HEK293 (cell line): ENCODE results near the gene SLC9A9.

Experiments used
- CTCF ChIA-PET: fragments of 350-600 bp; formaldehyde crosslinking; extraction: SDS; loops from one replicate; lab custom pipeline; 2021; ENCODE audit warnings: antibody characterized with exemption; lab: Yijun Ruan, JAX
- POLR2A ChIA-PET: fragments of 300-600 bp; formaldehyde crosslinking; extraction: SDS; loops from one replicate; lab custom pipeline; 2020; ENCODE audit warnings: antibody characterized with exemption, inconsistent platforms; lab: Yijun Ruan, JAX
- H3K27ac ChIP-seq: fragments of 200-500 bp; sonication (Bioruptor generic); 2 replicates; pipeline ENCODE4 v1.5.1; 2014; ENCODE audit warnings: low read depth, low read length, control low read depth, inconsistent platforms; ENCODE audit errors: extremely low read depth
- H3K36me3 ChIP-seq, 2 experiments: fragments of 200-500 bp in 1 of 2; sonication (Bioruptor generic) in 1 of 2; 1 replicate in 1 of 2; 2 replicates in 1 of 2; pipeline ENCODE4 v1.5.1; 2014 to 2017; ENCODE audit warnings: inconsistent platforms in 2 of 2, low read length in 2 of 2; ENCODE audit not compliant: control insufficient read depth in 2 of 2, insufficient read depth in 1 of 2
- H3K4me1 ChIP-seq: fragments of 200-500 bp; sonication (Bioruptor generic); 2 replicates; pipeline ENCODE4 v1.5.1; 2014; ENCODE audit warnings: mild to moderate bottlenecking, low read length, inconsistent platforms; ENCODE audit not compliant: control insufficient read depth, insufficient read depth
- H3K4me3 ChIP-seq: 2 replicates; pipeline ENCODE4 v1.5.1; 2011; ENCODE audit warnings: low read depth, mild to moderate bottlenecking, control low read depth, low read length, moderate library complexity
- H3K9me3 ChIP-seq: fragments of 200-500 bp; sonication (Bioruptor generic); 2 replicates; pipeline ENCODE4 v1.5.1; 2014; ENCODE audit warnings: low read depth, low read length, inconsistent platforms; ENCODE audit not compliant: control insufficient read depth, insufficient read depth
- BCL11B ChIP-seq: fragments of 450-650 bp; formaldehyde crosslinking; IDR thresholded peaks from 2 replicates; pipeline ENCODE4 v1.5.1; 2016; ENCODE audit warnings: low read depth, missing biosample characterization, missing genetic modification characterization
- KLF9 ChIP-seq: fragments of 450-650 bp; formaldehyde crosslinking; IDR thresholded peaks from 2 replicates; pipeline ENCODE4 v1.5.1; 2016; ENCODE audit warnings: missing biosample characterization, missing genetic modification characterization, low read depth
- OVOL3 ChIP-seq: fragments of 450-650 bp; formaldehyde crosslinking; IDR thresholded peaks from 2 replicates; pipeline ENCODE4 v1.5.1; 2016; ENCODE audit warnings: missing biosample characterization, missing genetic modification characterization
- PRDM1 ChIP-seq: fragments of 450-650 bp; formaldehyde crosslinking; IDR thresholded peaks from 2 replicates; pipeline ENCODE4; 2016; ENCODE audit warnings: missing biosample characterization, missing genetic modification characterization
- SETDB1 ChIP-seq: IDR thresholded peaks from one replicate; pipeline ENCODE4 v1.6.1; 2017; ENCODE audit warnings: mild to moderate bottlenecking, low read length, moderate library complexity, mixed read lengths; ENCODE audit not compliant: insufficient read length
- SP2 ChIP-seq: fragments of 450-650 bp; formaldehyde crosslinking; IDR thresholded peaks from 2 replicates; pipeline ENCODE4 v1.5.1; 2016; ENCODE audit warnings: missing biosample characterization, missing genetic modification characterization
- WT1 ChIP-seq: fragments of 450-650 bp; formaldehyde crosslinking; IDR thresholded peaks from 2 replicates; pipeline ENCODE4 v1.5.1; 2016; ENCODE audit warnings: missing biosample characterization, missing genetic modification characterization
- ZBTB48 ChIP-seq: fragments of 450-650 bp; formaldehyde crosslinking; IDR thresholded peaks from 2 replicates; pipeline ENCODE4 v1.5.1; 2016; ENCODE audit warnings: missing biosample characterization, missing genetic modification characterization
- ZNF121 ChIP-seq: fragments of 450-650 bp; formaldehyde crosslinking; IDR thresholded peaks from 2 replicates; pipeline ENCODE4 v1.5.1; 2016; ENCODE audit warnings: missing biosample characterization, missing genetic modification characterization
- ZNF138 ChIP-seq: fragments of 450-650 bp; formaldehyde crosslinking; IDR thresholded peaks from 2 replicates; pipeline ENCODE4 v1.5.1; 2016; ENCODE audit warnings: missing biosample characterization, missing genetic modification characterization, borderline replicate concordance
- ZNF2 ChIP-seq: fragments of 450-650 bp; formaldehyde crosslinking; IDR thresholded peaks from 2 replicates; pipeline ENCODE4 v1.5.1; 2016; ENCODE audit warnings: missing biosample characterization, missing genetic modification characterization
- ZNF223 ChIP-seq: fragments of 450-650 bp; formaldehyde crosslinking; IDR thresholded peaks from 2 replicates; pipeline ENCODE4 v1.5.1; 2016; ENCODE audit warnings: missing biosample characterization, missing genetic modification characterization
- ZNF335 ChIP-seq: fragments of 450-650 bp; formaldehyde crosslinking; conservative IDR thresholded peaks from 2 replicates; pipeline ENCODE4 v1.5.1; 2016; ENCODE audit warnings: missing biosample characterization, missing genetic modification characterization
- ZNF391 ChIP-seq: fragments of 450-650 bp; formaldehyde crosslinking; IDR thresholded peaks from 2 replicates; pipeline ENCODE4 v1.5.1; 2016; ENCODE audit warnings: low read depth, missing biosample characterization, missing genetic modification characterization, borderline replicate concordance
- ZNF404 ChIP-seq: fragments of 450-650 bp; formaldehyde crosslinking; IDR thresholded peaks from 2 replicates; pipeline ENCODE4 v1.5.1; 2017; ENCODE audit warnings: missing biosample characterization, missing genetic modification characterization
- ZNF48 ChIP-seq: fragments of 450-650 bp; formaldehyde crosslinking; IDR thresholded peaks from 2 replicates; pipeline ENCODE4 v1.5.1; 2016; ENCODE audit warnings: missing biosample characterization, missing genetic modification characterization
- ZNF544 ChIP-seq: fragments of 450-650 bp; formaldehyde crosslinking; IDR thresholded peaks from 2 replicates; pipeline ENCODE4 v1.5.0; 2017; ENCODE audit warnings: missing biosample characterization, missing genetic modification characterization
- ZNF747 ChIP-seq: fragments of 450-650 bp; formaldehyde crosslinking; IDR thresholded peaks from 2 replicates; pipeline ENCODE4 v1.5.1; 2016; ENCODE audit warnings: missing biosample characterization, missing genetic modification characterization
- TF ChIP-seq, protein P1 (sequence below): fragments of 450-650 bp; IDR thresholded peaks from 2 replicates; pipeline ENCODE4 v1.5.1; 2018; ENCODE audit warnings: missing biosample characterization, mild to moderate bottlenecking, missing genetic modification characterization
- TF ChIP-seq, protein P2 (sequence below): fragments of 450-650 bp; formaldehyde crosslinking; IDR thresholded peaks from 2 replicates; pipeline ENCODE4 v1.5.1; 2016; ENCODE audit warnings: missing biosample characterization, missing genetic modification characterization
- TF ChIP-seq, protein P3 (sequence below): fragments of 450-650 bp; formaldehyde crosslinking; IDR thresholded peaks from 2 replicates; pipeline ENCODE4 v1.5.1; 2016; ENCODE audit warnings: missing biosample characterization, missing genetic modification characterization
- TF ChIP-seq, protein P4 (sequence below): fragments of 450-650 bp; formaldehyde crosslinking; IDR thresholded peaks from 2 replicates; pipeline ENCODE4 v1.5.1; 2016; ENCODE audit warnings: missing biosample characterization, missing genetic modification characterization
- TF ChIP-seq, protein P5 (sequence below): fragments of 450-650 bp; formaldehyde crosslinking; IDR thresholded peaks from 2 replicates; pipeline ENCODE4 v1.5.1; 2016; ENCODE audit warnings: missing biosample characterization, missing genetic modification characterization
- TF ChIP-seq, protein P6 (sequence below): fragments of 450-650 bp; formaldehyde crosslinking; IDR thresholded peaks from 2 replicates; pipeline ENCODE4 v1.5.1; 2016; ENCODE audit warnings: missing biosample characterization, missing genetic modification characterization, borderline replicate concordance

SLC9A9 gene

DNA sequence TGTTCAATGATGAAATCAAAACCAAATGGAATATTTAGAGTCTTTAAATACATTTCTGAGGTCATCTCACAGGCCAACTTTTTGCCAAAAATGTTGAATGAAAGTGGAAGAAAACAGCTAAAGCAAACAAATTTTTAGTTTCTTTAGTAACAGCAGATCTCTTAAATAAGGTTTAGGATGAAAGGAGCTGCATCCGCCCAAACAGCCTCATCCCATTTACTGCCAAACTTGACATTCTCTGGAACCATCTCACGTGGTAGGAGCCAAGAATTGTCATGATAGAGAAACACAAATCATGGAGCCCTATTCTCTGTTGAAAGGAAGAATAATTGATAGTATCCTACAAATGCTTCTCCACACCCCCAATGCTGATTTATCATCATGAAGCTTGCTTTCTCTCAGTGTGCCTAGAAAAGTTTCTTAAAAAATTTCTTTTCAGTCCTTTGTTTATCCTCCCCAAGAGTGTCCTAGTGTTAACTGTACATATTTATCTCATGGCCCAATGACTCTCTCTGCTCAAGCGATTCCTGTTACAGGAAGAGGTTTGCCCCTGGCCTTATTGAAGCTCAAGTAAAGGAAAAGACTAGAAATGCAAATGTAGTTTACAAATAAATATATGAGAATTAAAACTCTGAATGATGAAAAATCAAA lies 23.4 kb downstream of the SLC9A9 start:
- Histone ChIP-seq H3K4me3 (no peak overlapping the region), H3K27ac (no peak overlapping the region), H3K9me3 (no peaks in the 10 kb centered on the region), H3K4me1 (no peaks in the 10 kb centered on the region), H3K36me3 (no peaks in the 10 kb centered on the region)
- TF ChIP-seq ZNF121 (tag by site-specific recombination) (no peak), SP2 (tag by site-specific recombination) (no peak), ZNF404 (tag by site-specific recombination) (no peak), ZNF223 (tag by site-specific recombination) (no peak), BCL11B (tag by site-specific recombination) (no peak), OVOL3 (tag by site-specific recombination) (no peak), ZNF2 (tag by site-specific recombination) (no peak)
- TF ChIP-seq, protein P1, sequence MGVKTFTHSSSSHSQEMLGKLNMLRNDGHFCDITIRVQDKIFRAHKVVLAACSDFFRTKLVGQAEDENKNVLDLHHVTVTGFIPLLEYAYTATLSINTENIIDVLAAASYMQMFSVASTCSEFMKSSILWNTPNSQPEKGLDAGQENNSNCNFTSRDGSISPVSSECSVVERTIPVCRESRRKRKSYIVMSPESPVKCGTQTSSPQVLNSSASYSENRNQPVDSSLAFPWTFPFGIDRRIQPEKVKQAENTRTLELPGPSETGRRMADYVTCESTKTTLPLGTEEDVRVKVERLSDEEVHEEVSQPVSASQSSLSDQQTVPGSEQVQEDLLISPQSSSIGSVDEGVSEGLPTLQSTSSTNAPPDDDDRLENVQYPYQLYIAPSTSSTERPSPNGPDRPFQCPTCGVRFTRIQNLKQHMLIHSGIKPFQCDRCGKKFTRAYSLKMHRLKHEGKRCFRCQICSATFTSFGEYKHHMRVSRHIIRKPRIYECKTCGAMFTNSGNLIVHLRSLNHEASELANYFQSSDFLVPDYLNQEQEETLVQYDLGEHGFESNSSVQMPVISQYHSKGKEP (tag by site-specific recombination) = no peak
- TF ChIP-seq, protein P2, sequence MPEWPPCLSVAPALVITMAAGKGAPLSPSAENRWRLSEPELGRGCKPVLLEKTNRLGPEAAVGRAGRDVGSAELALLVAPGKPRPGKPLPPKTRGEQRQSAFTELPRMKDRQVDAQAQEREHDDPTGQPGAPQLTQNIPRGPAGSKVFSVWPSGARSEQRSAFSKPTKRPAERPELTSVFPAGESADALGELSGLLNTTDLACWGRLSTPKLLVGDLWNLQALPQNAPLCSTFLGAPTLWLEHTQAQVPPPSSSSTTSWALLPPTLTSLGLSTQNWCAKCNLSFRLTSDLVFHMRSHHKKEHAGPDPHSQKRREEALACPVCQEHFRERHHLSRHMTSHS (tag by site-specific recombination) = no peak
- TF ChIP-seq, protein P3, sequence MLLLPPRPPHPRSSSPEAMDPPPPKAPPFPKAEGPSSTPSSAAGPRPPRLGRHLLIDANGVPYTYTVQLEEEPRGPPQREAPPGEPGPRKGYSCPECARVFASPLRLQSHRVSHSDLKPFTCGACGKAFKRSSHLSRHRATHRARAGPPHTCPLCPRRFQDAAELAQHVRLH = no peak
- CTCF ChIA-PET = no interaction called here
- POLR2A ChIA-PET = no interaction called here

DNA sequence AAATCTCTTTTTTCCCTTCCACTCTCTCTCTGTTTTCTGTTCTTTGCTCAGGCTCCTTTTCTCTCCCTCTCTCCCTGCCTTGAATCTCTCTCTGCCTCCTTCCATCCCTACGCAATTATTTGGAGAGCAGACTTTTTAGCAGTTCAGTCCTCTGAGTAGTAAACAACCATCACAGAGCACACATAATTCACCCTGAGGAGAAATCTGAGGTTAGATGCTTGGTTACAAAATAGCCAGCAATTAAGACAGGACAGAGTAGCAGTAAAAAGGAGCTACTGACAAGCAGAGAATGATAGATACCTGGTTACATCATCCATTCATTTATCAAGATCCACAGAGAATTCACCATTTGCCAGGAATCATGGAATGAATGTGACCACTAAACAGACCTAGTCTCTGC lies 25.5 kb downstream of the SLC9A9 start:
- POLR2A ChIA-PET = no interaction called here
- Histone ChIP-seq H3K9me3 (no peaks in the 10 kb centered on the region), H3K4me1 (no peaks in the 10 kb centered on the region), H3K27ac (no peak overlapping the region), H3K36me3 (no peaks in the 10 kb centered on the region), H3K4me3 (no peak overlapping the region)
- CTCF ChIA-PET = no interaction called here
- TF ChIP-seq SETDB1 (no peak), ZNF391 (tag by site-specific recombination) (no peak), ZNF48 (no peak), ZBTB48 (no peak), ZNF747 (no peak), WT1 (tag by site-specific recombination) (no peak), KLF9 (tag by site-specific recombination) (no peak), PRDM1 (tag by site-specific recombination) (no peak), ZNF138 (tag by site-specific recombination) (no peak), ZNF544 (tag by site-specific recombination) (no peak), ZNF335 (tag by site-specific recombination) (no peak)
- TF ChIP-seq, protein P4, sequence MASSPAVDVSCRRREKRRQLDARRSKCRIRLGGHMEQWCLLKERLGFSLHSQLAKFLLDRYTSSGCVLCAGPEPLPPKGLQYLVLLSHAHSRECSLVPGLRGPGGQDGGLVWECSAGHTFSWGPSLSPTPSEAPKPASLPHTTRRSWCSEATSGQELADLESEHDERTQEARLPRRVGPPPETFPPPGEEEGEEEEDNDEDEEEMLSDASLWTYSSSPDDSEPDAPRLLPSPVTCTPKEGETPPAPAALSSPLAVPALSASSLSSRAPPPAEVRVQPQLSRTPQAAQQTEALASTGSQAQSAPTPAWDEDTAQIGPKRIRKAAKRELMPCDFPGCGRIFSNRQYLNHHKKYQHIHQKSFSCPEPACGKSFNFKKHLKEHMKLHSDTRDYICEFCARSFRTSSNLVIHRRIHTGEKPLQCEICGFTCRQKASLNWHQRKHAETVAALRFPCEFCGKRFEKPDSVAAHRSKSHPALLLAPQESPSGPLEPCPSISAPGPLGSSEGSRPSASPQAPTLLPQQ (tag by site-specific recombination) = no peak
- TF ChIP-seq, protein P5, sequence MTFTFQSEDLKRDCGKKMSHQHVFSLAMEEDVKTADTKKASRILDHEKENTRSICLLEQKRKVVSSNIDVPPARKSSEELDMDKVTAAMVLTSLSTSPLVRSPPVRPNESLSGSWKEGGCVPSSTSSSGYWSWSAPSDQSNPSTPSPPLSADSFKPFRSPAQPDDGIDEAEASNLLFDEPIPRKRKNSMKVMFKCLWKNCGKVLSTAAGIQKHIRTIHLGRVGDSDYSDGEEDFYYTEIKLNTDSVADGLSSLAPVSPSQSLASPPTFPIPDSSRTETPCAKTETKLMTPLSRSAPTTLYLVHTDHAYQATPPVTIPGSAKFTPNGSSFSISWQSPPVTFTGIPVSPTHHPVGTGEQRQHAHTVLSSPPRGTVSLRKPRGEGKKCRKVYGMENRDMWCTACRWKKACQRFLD (tag by site-specific recombination) = no peak
- TF ChIP-seq, protein P1 (tag by site-specific recombination) = no peak
- TF ChIP-seq, protein P6, sequence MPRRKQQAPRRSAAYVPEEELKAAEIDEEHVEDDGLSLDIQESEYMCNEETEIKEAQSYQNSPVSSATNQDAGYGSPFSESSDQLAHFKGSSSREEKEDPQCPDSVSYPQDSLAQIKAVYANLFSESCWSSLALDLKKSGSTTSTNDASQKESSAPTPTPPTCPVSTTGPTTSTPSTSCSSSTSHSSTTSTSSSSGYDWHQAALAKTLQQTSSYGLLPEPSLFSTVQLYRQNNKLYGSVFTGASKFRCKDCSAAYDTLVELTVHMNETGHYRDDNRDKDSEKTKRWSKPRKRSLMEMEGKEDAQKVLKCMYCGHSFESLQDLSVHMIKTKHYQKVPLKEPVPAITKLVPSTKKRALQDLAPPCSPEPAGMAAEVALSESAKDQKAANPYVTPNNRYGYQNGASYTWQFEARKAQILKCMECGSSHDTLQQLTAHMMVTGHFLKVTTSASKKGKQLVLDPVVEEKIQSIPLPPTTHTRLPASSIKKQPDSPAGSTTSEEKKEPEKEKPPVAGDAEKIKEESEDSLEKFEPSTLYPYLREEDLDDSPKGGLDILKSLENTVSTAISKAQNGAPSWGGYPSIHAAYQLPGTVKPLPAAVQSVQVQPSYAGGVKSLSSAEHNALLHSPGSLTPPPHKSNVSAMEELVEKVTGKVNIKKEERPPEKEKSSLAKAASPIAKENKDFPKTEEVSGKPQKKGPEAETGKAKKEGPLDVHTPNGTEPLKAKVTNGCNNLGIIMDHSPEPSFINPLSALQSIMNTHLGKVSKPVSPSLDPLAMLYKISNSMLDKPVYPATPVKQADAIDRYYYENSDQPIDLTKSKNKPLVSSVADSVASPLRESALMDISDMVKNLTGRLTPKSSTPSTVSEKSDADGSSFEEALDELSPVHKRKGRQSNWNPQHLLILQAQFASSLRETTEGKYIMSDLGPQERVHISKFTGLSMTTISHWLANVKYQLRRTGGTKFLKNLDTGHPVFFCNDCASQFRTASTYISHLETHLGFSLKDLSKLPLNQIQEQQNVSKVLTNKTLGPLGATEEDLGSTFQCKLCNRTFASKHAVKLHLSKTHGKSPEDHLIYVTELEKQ = no peak
